Hematopoietic multipotent progenitor cell treated with erythropoietin and hydrocortisone succinate and interleukin-3 and kit ligand, for 15 days (in vitro differentiated cells): ENCODE data around the gene AUTS2.

Experiments
- DNase-seq: peaks from one replicate; pipeline ENCODE4 v3.0.0-alpha.2; 2015; ENCODE audit warnings: low spot score

Gene AUTS2

DNA sequence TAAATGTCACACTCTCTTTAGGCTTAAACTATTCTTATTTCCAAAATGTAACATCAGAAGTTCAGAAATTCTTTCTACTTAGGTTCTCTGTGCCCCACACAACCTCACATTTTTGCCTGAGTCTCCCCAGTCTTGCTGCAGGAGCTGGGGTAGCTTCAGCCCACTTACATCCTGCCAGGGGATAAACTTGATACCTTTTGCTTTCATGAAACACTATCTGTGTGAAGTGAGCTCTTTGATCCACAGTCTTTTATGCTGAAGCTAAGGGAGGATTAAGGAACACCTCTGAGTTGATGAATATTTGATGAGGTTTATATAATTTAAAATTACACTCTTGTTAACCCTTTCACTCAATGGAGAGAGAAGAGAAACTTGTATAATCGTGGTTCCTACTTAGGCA is 341.0 kb downstream of the AUTS2 start:
- no peak for DNase-seq

DNA sequence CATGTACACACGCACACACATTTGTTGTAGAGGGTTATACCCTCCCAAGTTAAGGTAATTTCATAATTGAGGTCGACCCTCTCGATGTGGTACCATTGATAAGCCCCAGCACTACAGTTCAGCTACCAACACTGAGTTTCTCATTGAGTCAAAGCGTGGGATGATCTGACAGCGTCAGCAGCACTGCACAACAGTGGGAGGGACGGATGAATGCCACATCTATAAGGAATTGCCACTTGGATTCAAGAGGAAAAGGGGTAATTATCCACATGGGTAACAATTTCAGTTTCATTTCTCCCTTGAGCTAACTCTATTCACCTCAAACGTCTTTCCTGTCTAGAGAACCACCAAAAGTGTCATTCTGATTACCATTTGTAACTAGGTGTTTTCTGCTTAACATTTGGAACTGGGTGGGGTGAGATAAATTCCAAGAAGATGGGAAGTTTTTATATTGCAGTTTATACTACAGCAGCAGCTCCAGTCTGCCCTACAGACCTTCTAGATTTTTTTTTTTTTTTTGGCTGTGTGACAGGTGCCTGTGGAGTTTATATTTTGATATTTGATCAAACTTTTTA is 342.9 kb downstream of the AUTS2 start:
- no peak for DNase-seq

- DNase-seq = no peak
Observed at GRCh38 chr7:69942573-69942972, 344.3 kb downstream of the AUTS2 start.

- DNase-seq = no peak
Observed at GRCh38 chr7:69946901-69947300, 348.6 kb downstream of the AUTS2 start.

GRCh38 chr7:69947998-69948397 is 349.7 kb downstream of the AUTS2 start:
- DNase-seq = no peak

- no peak for DNase-seq
Observed at GRCh38 chr7:69949122-69949521, 350.8 kb downstream of the AUTS2 start.

DNA sequence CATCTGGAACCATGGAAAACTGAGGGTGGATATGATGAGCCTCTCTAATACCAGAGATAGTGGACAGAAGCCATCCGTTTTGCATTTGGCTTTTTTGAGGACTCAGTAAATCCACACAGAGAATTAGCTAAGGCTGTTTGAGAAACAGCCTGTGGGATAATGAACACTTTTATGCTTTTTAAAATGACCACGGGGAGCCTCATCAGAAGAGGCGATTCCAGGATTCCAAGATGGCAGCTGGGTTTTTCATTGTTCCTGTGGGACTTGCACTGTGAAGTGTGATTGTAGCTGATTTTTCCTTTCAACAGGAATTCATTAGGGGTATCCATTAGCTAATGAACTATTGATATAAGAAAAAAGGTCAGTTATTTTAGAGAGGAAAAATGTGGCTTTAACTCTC is 353.2 kb downstream of the AUTS2 start:
- no peak for DNase-seq

- no peak for DNase-seq
Observed at GRCh38 chr7:69953136-69954067, 355.1 kb downstream of the AUTS2 start.

DNA sequence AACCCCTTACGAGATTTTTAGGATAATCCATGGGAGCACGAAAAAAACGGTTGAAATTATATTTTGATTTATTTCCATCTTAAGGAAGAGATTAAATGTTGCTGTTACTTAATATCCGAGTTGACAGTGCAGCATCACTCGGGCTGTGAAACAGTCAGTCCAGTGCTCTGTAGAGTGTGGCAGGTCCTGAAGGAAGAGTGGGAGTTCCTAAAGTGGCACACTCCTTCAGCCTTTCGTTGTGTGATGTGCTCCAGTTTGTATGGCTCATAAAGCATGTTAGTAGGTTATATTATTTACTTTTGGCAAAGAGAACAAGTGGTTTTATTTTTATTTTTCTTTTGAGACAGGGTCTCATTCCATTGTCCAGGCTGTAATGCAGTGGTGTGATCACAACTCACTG is 358.3 kb downstream of the AUTS2 start:
- DNase-seq = no peak

- DNase-seq = no peak
Observed at GRCh38 chr7:69957661-69958060, 359.4 kb downstream of the AUTS2 start.

GRCh38 chr7:69959789-69960499 is 361.7 kb downstream of the AUTS2 start:
- DNase-seq = no peak

DNA sequence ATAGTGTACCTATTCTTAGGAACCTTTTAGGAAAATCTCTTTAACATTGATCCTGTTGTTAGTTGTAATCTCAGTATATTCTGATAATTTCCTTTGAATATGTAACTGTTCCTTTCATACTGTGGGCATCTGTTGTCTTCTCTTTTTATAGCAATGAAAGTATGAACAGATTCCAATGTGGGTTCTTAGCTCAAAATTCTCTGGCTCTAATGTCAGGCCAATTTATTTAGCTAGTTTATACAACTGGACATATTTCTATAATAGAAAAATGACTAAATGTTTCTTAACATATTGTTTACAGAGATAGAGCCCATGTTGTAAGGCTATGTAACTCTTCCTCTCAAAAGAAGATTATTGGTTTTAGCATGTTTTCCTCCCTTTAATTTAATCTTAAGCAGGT is 363.2 kb downstream of the AUTS2 start:
- DNase-seq = no peak

GRCh38 chr7:69962186-69963065 is 364.2 kb downstream of the AUTS2 start:
- no peak for DNase-seq

DNA sequence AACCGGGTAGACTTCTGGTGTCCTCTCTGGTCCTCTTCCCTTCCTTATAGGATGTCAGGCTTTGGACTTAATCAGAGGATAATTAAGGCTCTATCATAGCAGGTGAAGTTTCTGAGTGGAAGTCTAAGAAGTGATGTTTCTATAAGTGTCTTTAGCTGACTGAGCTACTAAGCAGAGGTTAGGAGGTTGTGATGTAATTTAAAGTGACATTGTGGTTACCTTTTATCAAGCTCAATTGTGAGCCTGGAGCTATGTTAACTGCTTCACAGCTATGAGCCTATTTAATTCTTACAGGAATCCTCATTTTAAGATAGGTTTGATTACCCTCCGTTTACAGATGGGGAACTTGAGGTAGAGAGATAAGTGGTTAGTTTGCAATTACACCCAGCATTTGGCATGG is 365.1 kb downstream of the AUTS2 start:
- no peak for DNase-seq

- no peak for DNase-seq
Observed at GRCh38 chr7:69966766-69967591, 368.7 kb downstream of the AUTS2 start.

DNA sequence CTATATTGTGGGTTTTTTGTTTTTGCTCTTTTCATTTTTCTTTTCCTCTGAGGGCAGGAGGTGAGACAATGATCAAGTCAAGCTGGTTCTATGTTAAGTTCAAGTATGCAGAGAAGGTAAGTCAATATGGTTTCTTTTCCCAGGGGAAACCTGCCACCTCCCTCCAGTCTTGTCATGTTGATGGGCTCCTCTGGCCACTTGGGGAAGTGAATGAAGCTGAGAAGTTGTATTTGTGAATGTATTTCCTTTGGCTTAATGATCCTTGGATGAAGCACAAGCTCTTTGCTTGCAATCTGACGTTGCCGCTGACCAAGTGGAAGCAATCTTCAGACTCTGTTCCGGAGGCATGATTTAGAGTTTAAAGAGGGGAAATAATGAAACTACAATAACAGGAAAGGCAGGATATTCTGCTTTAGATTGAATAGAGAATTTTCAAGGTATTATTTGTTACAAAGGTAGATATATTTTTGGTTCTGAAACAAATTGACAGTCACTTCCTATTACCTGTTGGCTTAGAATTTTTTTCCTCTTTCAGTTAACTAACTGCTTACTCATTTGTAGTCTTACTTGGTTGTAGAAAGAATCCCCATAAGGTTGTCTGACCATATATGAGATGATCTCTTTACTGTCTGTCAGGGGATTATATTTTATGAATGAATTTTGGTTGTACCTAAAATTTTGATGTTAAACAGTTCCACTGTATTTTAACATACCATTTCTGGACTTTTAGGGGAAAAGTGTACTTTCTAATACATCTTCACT is 369.6 kb downstream of the AUTS2 start:
- DNase-seq = no peak

- DNase-seq = no peak
Observed at GRCh38 chr7:69968969-69969556, 370.8 kb downstream of the AUTS2 start.

- no peak for DNase-seq
Observed at GRCh38 chr7:69981646-69982045, 383.4 kb downstream of the AUTS2 start.

- no peak for DNase-seq
Observed at GRCh38 chr7:69982197-69982596, 383.9 kb downstream of the AUTS2 start.

- no peak for DNase-seq
Observed at GRCh38 chr7:69989551-69989950, 391.3 kb downstream of the AUTS2 start.
